ENCODE measurements around the gene SORL1-AS1.
"Not testable (repeated sequence)": the region's sequence is repeated elsewhere in the genome, so short reads cannot be mapped to it uniquely, and the experiment has no call there.

The SORL1-AS1 gene

GRCh38 chr11:121452609-121453150 lies at the start of gene SORL1-AS1:
SORL1-AS1 (minus strand) TSS chr11:121452967.
- DNase-seq (ENCODE audit: low spot score), result peak; percentile 48

GRCh38 chr11:121500717-121501116 lies 48.0 kb upstream of the SORL1-AS1 start:
- no peak for DNase-seq (ENCODE audit: low spot score)

- DNase-seq (ENCODE audit: low spot score), result no peak
Measured at GRCh38 chr11:121500275-121500674, 47.5 kb upstream of the SORL1-AS1 start.

GRCh38 chr11:121499405-121499804 lies 46.6 kb upstream of the SORL1-AS1 start:
- DNase-seq (ENCODE audit: low spot score), result no peak

GRCh38 chr11:121497176-121497998 lies 44.6 kb upstream of the SORL1-AS1 start:
- DNase-seq (ENCODE audit: low spot score), result no peak

- DNase-seq (ENCODE audit: low spot score), result no peak
Measured at GRCh38 chr11:121494355-121495099, 41.8 kb upstream of the SORL1-AS1 start.

- DNase-seq (ENCODE audit: low spot score), result no peak
Measured at GRCh38 chr11:121489823-121490222, 37.1 kb upstream of the SORL1-AS1 start.

GRCh38 chr11:121488641-121489040 lies 35.9 kb upstream of the SORL1-AS1 start:
- no peak for DNase-seq (ENCODE audit: low spot score)

- no peak for DNase-seq (ENCODE audit: low spot score)
Measured at GRCh38 chr11:121488170-121488569, 35.4 kb upstream of the SORL1-AS1 start.

- no peak for DNase-seq (ENCODE audit: low spot score)
Measured at GRCh38 chr11:121487191-121487590, 34.4 kb upstream of the SORL1-AS1 start.

- no peak for DNase-seq (ENCODE audit: low spot score)
Measured at GRCh38 chr11:121486054-121486453, 33.3 kb upstream of the SORL1-AS1 start.

GRCh38 chr11:121485216-121485615 lies 32.4 kb upstream of the SORL1-AS1 start:
- DNase-seq (ENCODE audit: low spot score), result no peak

- no peak for DNase-seq (ENCODE audit: low spot score)
Measured at GRCh38 chr11:121483805-121484480, 31.2 kb upstream of the SORL1-AS1 start.

GRCh38 chr11:121482231-121483129 lies 29.7 kb upstream of the SORL1-AS1 start:
- no peak for DNase-seq (ENCODE audit: low spot score)

GRCh38 chr11:121481484-121482230 lies 28.9 kb upstream of the SORL1-AS1 start:
- DNase-seq (ENCODE audit: low spot score), result not testable (repeated sequence)

GRCh38 chr11:121479698-121480238 lies 27.0 kb upstream of the SORL1-AS1 start:
- DNase-seq (ENCODE audit: low spot score), result no peak

GRCh38 chr11:121478895-121479697 lies 26.3 kb upstream of the SORL1-AS1 start:
- no peak for DNase-seq (ENCODE audit: low spot score)

GRCh38 chr11:121478226-121478894 lies 25.6 kb upstream of the SORL1-AS1 start:
- no peak for DNase-seq (ENCODE audit: low spot score)

Data from cerebellar cortex (tissue), 1 donor.